H1 (cell line): ENCODE data around the gene MYO7B. TPM values are rescaled to one million over a fixed set of nuclear protein-coding genes. Genes with fewer than 3 reads are reported as not detected.
A peak's percentile ranks its signal among the peaks of the same experiment; 100 is the strongest.

Experiments used
- CTCF ChIA-PET: fragments of 300-600 bp; sonication (Branson Sonifier 250); formaldehyde crosslinking; loops from one replicate; lab custom pipeline; 2021; ENCODE audit not compliant: partially characterized antibody; lab: Charles Lee
- POLR2A ChIA-PET: fragments of 300-600 bp; sonication (Branson Sonifier 250); formaldehyde crosslinking; loops from one replicate; lab custom pipeline; 2021; ENCODE audit warnings: inconsistent platforms; ENCODE audit not compliant: partially characterized antibody; lab: Charles Lee
- DNase-seq, 2 experiments: peaks; one replicate each; pipeline versions ENCODE4 v3.0.0 to v3.0.0-alpha.2; 2010 to 2022; ENCODE audit warnings: low spot score in 2 of 2, low read depth in 1 of 2, mixed read lengths in 1 of 2
- FAIRE-seq: peaks from 2 replicates; lab custom pipeline; 2011; peaks lifted over from hg19 to GRCh38; lab: Jason Lieb, UNC
- H2AFZ ChIP-seq: 2 replicates; pipeline ENCODE4 v1.8.1; 2012; ENCODE audit warnings: low read length, inconsistent platforms
- H2AK5ac ChIP-seq: 2 replicates; pipeline ENCODE4 v1.6.1; 2013; ENCODE audit warnings: low read depth, low read length
- H2BK120ac ChIP-seq: replicated peaks from 2 replicates; pipeline ENCODE3; 2013; ENCODE audit warnings: low read depth, low read length, inconsistent platforms
- H2BK12ac ChIP-seq: 2 replicates; pipeline ENCODE4 v1.6.1; 2013; ENCODE audit warnings: low read depth, low read length
- H2BK15ac ChIP-seq: 2 replicates; pipeline ENCODE4 v1.6.1; 2013; ENCODE audit warnings: low read length
- H2BK20ac ChIP-seq: 2 replicates; pipeline ENCODE4 v1.6.1; 2013; ENCODE audit warnings: low read length
- H2BK5ac ChIP-seq: 2 replicates; pipeline ENCODE4 v1.6.1; 2013; ENCODE audit warnings: low read depth, low read length
- H3K14ac ChIP-seq: 2 replicates; pipeline ENCODE4 v1.6.1; 2013; ENCODE audit warnings: inconsistent platforms; ENCODE audit not compliant: insufficient read length
- H3K18ac ChIP-seq: 2 replicates; pipeline ENCODE4 v1.6.1; 2013; ENCODE audit warnings: low read length; ENCODE audit errors: extremely low read depth
- H3K23ac ChIP-seq: 2 replicates; pipeline ENCODE4 v1.6.1; 2013; ENCODE audit warnings: inconsistent platforms; ENCODE audit not compliant: insufficient read length
- H3K23me2 ChIP-seq: 2 replicates; pipeline ENCODE4 v1.6.1; 2013; ENCODE audit warnings: low read depth, low read length
- H3K27ac ChIP-seq: 2 replicates; pipeline ENCODE4 v1.6.1; 2011; ENCODE audit warnings: low read depth, low read length, inconsistent platforms
- H3K27me3 ChIP-seq, 4 experiments: replicated peaks in 1 of 4; 1 replicate in 1 of 4; 2 replicates in 3 of 4; pipeline versions ENCODE4 v1.6.1 to v1.8.1; 2011 to 2013; ENCODE audit warnings: low read length in 3 of 4, mild to moderate bottlenecking in 3 of 4, inconsistent platforms in 2 of 4, mixed read lengths in 2 of 4, moderate library complexity in 1 of 4; ENCODE audit not compliant: control insufficient read depth in 3 of 4, insufficient read depth in 3 of 4; ENCODE audit errors: extremely low read depth in 1 of 4
- H3K36me3 ChIP-seq, 4 experiments: 2 replicates each; pipeline versions ENCODE4 v1.6.1 to v1.8.1; 2011 to 2013; ENCODE audit warnings: mild to moderate bottlenecking in 4 of 4, low read length in 3 of 4, moderate library complexity in 2 of 4, control low read depth in 1 of 4, inconsistent platforms in 1 of 4; ENCODE audit not compliant: insufficient read depth in 4 of 4, control insufficient read depth in 2 of 4
- H3K4ac ChIP-seq: replicated peaks from 2 replicates; pipeline ENCODE3; 2013; ENCODE audit warnings: low read length, low read depth, mixed read lengths, inconsistent platforms; ENCODE audit not compliant: insufficient read length
- H3K4me1 ChIP-seq, 4 experiments: replicated peaks in 1 of 4; 1 replicate in 1 of 4; 2 replicates in 3 of 4; pipeline versions ENCODE4 v1.6.1 to v1.8.1; 2011 to 2013; ENCODE audit warnings: low read length in 3 of 4, inconsistent platforms in 2 of 4, mixed read lengths in 1 of 4; ENCODE audit not compliant: insufficient read depth in 4 of 4, control insufficient read depth in 3 of 4
- H3K4me2 ChIP-seq, 2 experiments: 2 replicates each; pipeline versions ENCODE4 v1.6.1 to v1.8.1; 2011 to 2013; ENCODE audit warnings: low read depth in 2 of 2, low read length in 2 of 2, control low read depth in 1 of 2, inconsistent platforms in 1 of 2, mild to moderate bottlenecking in 1 of 2; ENCODE audit not compliant: insufficient read depth in 1 of 2
- H3K4me3 ChIP-seq, 4 experiments: fragments of 200-600, 300-600 bp in 1 of 4; sonication (generic), shearing (Covaris generic), sonication (Bioruptor Twin) in 1 of 4; 2 replicates each; pipeline versions ENCODE4 v1.5.1 to v1.8.1; 2011 to 2016; ENCODE audit warnings: low read length in 4 of 4, low read depth in 3 of 4, control low read depth in 2 of 4, inconsistent platforms in 2 of 4, mild to moderate bottlenecking in 2 of 4, mixed read lengths in 1 of 4, moderate library complexity in 1 of 4; ENCODE audit not compliant: insufficient read depth in 2 of 4; ENCODE audit errors: extremely low read depth in 1 of 4
- H3K56ac ChIP-seq: replicated peaks from 2 replicates; pipeline ENCODE3; 2013; ENCODE audit warnings: low read depth, mild to moderate bottlenecking, mixed read lengths, low read length, inconsistent platforms; ENCODE audit not compliant: insufficient read length
- H3K79me1 ChIP-seq: 2 replicates; pipeline ENCODE4 v1.6.1; 2013; ENCODE audit warnings: low read depth, low read length, control low read depth
- H3K79me2 ChIP-seq, 2 experiments: 2 replicates each; pipeline versions ENCODE4 v1.6.1 to v1.8.1; 2012 to 2013; ENCODE audit warnings: low read length in 2 of 2, mild to moderate bottlenecking in 2 of 2, inconsistent platforms in 1 of 2; ENCODE audit not compliant: insufficient read depth in 2 of 2, control insufficient read depth in 1 of 2
- H3K9ac ChIP-seq, 4 experiments: replicated peaks in 1 of 4; 1 replicate in 1 of 4; 2 replicates in 3 of 4; pipeline versions ENCODE4 v1.6.1 to v1.8.1; 2011 to 2013; ENCODE audit warnings: low read depth in 3 of 4, low read length in 3 of 4, control low read depth in 2 of 4, mild to moderate bottlenecking in 2 of 4, moderate library complexity in 2 of 4, inconsistent platforms in 1 of 4; ENCODE audit errors: extremely low read depth in 1 of 4
- H3K9me3 ChIP-seq, 2 experiments: 2 replicates each; pipeline versions ENCODE4 v1.6.1 to v1.8.1; 2012 to 2013; ENCODE audit warnings: mild to moderate bottlenecking in 2 of 2, moderate library complexity in 2 of 2, control low read depth in 1 of 2, inconsistent platforms in 1 of 2, low read depth in 1 of 2, low read length in 1 of 2, mixed read lengths in 1 of 2; ENCODE audit not compliant: insufficient read depth in 2 of 2
- H4K20me1 ChIP-seq, 2 experiments: replicated peaks in 1 of 2; 2 replicates each; pipeline versions ENCODE3 to v1.8.1; 2011 to 2013; ENCODE audit warnings: inconsistent platforms in 2 of 2, low read length in 2 of 2, mild to moderate bottlenecking in 1 of 2; ENCODE audit not compliant: insufficient read depth in 2 of 2, control insufficient read depth in 1 of 2
- H4K5ac ChIP-seq: 2 replicates; pipeline ENCODE4 v1.6.1; 2013; ENCODE audit warnings: low read length, low read depth, mixed read lengths, inconsistent platforms; ENCODE audit not compliant: insufficient read length
- H4K8ac ChIP-seq: 2 replicates; pipeline ENCODE4 v1.8.0; 2013; ENCODE audit warnings: mild to moderate bottlenecking, moderate library complexity, low read length, inconsistent platforms; ENCODE audit not compliant: insufficient read depth; ENCODE audit errors: extremely low read depth
- H4K91ac ChIP-seq: replicated peaks from 2 replicates; pipeline ENCODE3; 2013; ENCODE audit warnings: low read length, mixed read lengths, inconsistent platforms; ENCODE audit not compliant: insufficient read length
- CREB1 ChIP-seq: IDR thresholded peaks from 2 replicates; pipeline ENCODE4 v1.6.1; 2012; ENCODE audit warnings: inconsistent platforms
- JUND ChIP-seq: IDR thresholded peaks from 2 replicates; pipeline ENCODE4 v1.6.1; 2011; ENCODE audit warnings: mild to moderate bottlenecking, improper control_type of control experiment, low read length
- KDM5A ChIP-seq: fragments of 200-600 bp; IDR thresholded peaks from 2 replicates; pipeline ENCODE4 v1.7.1; 2012; ENCODE audit warnings: mild to moderate bottlenecking, low read length, inconsistent platforms, mixed read lengths
- MAX ChIP-seq: IDR thresholded peaks from 2 replicates; pipeline ENCODE4 v1.6.1; 2012; ENCODE audit warnings: inconsistent platforms
- SP4 ChIP-seq: IDR thresholded peaks from 2 replicates; pipeline ENCODE4 v1.6.1; 2012; ENCODE audit warnings: low read length, inconsistent platforms
- USF2 ChIP-seq: IDR thresholded peaks from 2 replicates; pipeline ENCODE4 v1.6.1; 2011; ENCODE audit warnings: low read length, improper control_type of control experiment
- WGBS, 2 experiments: shearing (Covaris generic) in 1 of 2; methylation state at CpG; one replicate each; pipeline versions ENCODE4 v1.1.6 to v1.1.7; 2013 to 2015; ENCODE audit warnings: low lambda C conversion rate in 2 of 2, mixed read lengths in 2 of 2, inconsistent platforms in 1 of 2, low coverage in 1 of 2, missing lambda C conversion rate in 1 of 2; ENCODE audit not compliant: insufficient replicate concordance in 2 of 2, insufficient coverage in 1 of 2, insufficient read length in 1 of 2; ENCODE audit errors: extremely low coverage in 1 of 2, missing lambda C conversion rate in 1 of 2; 5-methylcytosine and 5-hydroxymethylcytosine counted together
- polyA plus RNA-seq, 7 experiments: library from polyadenylated mRNA; depleted of rRNA in 3 of 7; stranded (reverse) in 5 of 7; unstranded in 2 of 7; fragments of >200 nt in 5 of 7; fragments of 200-250 nt in 2 of 7; gene quantifications; 1 replicate in 5 of 7; 2 replicates in 1 of 7; 4 replicates in 1 of 7; pipeline versions ENCODE4 v1.2.1 to v1.2.3, GENCODE V29; 2011 to 2013; ENCODE audit warnings: missing spikeins in 2 of 7, mixed read lengths in 2 of 7
- total RNA-seq: library from RNA; stranded (reverse); fragmentation: NEBNext Ultra II Directional; extraction: Animal tissue kit (Norgen Biotek cat#: 25700); gene quantifications from 2 replicates; pipeline ENCODE4 v1.2.1, GENCODE V29; 2021

The MYO7B gene
- total and polyA plus RNA-seq, 2 of the 8 experiments (the other 6 are each of a cell fraction or from before 2014, with no cell fraction given), result not detected

GRCh38 chr2:127609031-127609751 lies 73.7 kb downstream of the MYO7B start:
- Histone ChIP-seq H3K79me1 (no peaks in the 10 kb centered on the region), H2AFZ (no peak overlapping the region; the same call in 1 of the 2 replicates), H3K36me3 (no peaks in the 10 kb centered on the region), H2BK20ac (no peak overlapping the region), H4K20me1 (no peaks in the 10 kb centered on the region), H3K9me3 (no peaks in the 10 kb centered on the region; a peak in 2 of 4 replicates), H2BK15ac (no peak overlapping the region), H3K23me2 (no peaks in the 10 kb centered on the region), H4K91ac (no peak overlapping the region), H2BK12ac (no peak overlapping the region), H2AK5ac (no peak overlapping the region), H3K18ac (no peak overlapping the region), H3K56ac (no peak overlapping the region), H2BK5ac (no peak overlapping the region; the same call in 1 of the 2 replicates), H3K4me2 (no peak overlapping the region), H3K4ac (no peak overlapping the region), H3K9ac (no peak overlapping the region), H3K4me1 (no peaks in the 10 kb centered on the region; a peak in 1 of 7 replicates), H3K23ac (no peak overlapping the region), H3K14ac (no peak overlapping the region), H3K4me3 (no peak overlapping the region), H2BK120ac (no peak overlapping the region), H3K27me3 (no peaks in the 10 kb centered on the region), H3K79me2 (no peaks in the 10 kb centered on the region), H4K8ac (peak overlapping the region; percentile 86; the same call in 1 of the 2 replicates), H3K27ac (no peak overlapping the region), H4K5ac (no peak overlapping the region)
- CTCF ChIA-PET, result interaction anchor here (0.7 to 8.1 kb wide), 6 partner anchors 15 to 76 kb away, joined by 3 to 54 read pairs (median 4); no protein-coding TSS in a partner anchor
- POLR2A ChIA-PET, result no interaction called here
- FAIRE-seq, result no peak
- 89% methylated on average over 23 of the region's 24 CpGs; no CpG with 5 or more reads in 1 of the 2 experiments for WGBS, 2 experiments
- DNase-seq, result no peak
- no peak for TF ChIP-seq KDM5A
- TF ChIP-seq MAX, result no peak
- no peak for TF ChIP-seq USF2
- TF ChIP-seq JUND, result no peak
- no peak for TF ChIP-seq CREB1
- TF ChIP-seq SP4, result no peak
